NCI-H226 (cell line): ENCODE results near the gene ZFPL1.

Experiments
- DNase-seq: peaks from one replicate; pipeline ENCODE4 v3.0.0-alpha.2; 2015

ZFPL1 gene

DNA sequence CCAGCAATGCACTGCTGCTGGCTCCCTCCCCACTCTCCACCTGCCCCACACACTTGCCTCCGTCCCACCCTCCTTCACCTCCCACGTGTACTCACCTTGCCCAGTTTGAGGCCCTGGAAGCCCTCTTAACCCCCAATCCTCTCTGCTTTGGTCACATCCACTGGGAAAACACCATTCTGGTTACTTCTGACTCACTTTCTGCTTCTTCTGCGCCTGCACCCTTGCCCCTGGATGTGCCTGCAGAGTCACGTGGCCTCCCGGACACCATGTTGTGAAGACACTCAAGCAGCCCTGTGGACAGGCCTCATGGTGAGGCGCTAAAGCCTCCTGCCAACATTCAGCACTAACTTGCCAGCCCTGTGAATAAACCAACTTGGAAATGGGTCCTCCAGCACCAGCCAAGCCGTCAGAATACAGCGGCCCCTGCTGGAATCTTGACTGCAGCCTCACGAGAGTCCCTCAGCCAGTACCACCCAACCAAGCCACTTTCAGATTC lies 23.1 kb upstream of the ZFPL1 start:
- DNase-seq: no peak

DNA sequence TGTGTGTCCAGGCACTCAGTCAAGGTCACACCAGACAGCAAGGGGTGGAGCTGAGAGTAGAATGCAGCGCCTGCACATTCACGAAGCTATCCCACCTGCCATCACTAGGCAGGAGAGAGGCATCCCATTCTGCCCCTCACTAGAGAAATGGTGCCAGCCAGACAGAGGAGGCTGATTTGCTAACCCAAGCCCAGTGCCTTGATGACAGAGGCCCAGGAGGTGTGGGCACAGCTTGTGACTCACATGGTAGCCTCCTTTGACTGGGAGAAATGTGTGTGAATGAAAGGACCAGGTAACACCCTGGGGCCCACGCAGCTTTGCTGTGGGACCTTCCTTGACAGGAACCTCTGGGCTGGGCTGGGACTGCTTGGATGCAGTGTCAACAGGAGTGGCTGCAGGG lies 20.5 kb upstream of the ZFPL1 start:
- no peak for DNase-seq

DNA sequence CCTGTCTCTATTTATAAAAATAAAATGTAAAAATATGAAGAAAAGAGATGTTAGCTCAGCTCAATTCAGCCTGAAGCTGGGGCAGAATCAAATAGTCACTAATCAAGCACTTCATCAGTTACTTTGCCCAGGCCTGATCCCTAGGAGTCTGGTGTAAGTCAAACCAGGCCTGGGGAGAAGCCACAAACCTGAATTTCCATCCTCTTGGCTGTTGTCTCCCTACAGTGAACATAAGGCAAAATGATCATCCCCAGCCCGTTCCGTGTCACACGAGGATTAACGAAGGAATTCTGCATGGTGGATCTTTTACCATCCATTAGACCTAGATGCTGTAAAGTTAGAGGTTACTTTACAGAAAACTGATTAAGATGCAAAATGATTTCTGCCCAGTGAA lies 19.2 kb upstream of the ZFPL1 start:
- DNase-seq: no peak

DNA sequence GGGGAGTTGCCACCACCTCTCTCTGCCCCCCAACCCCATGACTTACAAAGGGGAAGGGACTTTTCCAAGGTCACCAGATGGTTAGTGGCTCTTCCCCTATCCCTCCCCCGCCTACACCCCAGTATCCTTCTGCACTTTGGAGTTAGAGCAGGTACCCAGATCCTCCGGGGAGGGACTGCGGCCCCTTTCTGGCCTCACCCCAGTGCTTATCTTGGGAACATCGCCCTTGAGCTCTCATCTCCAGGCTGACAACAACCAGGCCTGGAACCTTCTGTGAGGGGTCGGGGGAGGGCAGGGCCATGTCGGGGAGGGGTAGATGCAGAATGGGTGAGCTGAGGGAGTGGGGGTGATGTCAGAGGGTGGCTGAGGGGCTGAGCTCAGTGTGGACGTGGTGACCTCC lies 18.2 kb upstream of the ZFPL1 start:
- DNase-seq: no peak

DNA sequence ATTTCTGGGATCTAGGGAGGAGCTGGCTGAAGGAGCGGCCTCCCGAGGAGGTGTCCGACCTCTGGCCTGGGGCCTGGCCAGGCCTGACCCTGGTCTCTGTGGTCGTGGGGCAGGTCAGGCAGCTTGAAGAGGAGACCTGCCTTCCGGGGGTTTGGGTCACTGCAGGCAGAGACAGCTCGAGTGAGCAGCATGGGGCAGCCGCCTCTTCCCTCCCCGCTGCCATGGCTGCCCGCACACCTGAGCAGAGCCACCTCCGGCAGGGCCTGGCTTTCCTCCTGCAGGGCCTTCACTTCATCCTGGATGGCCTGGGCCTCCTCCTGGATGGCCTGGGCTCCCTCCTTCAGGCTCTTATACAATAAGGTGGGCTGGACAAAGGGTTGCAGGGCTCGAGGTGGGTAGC lies 17.7 kb upstream of the ZFPL1 start:
- DNase-seq: no peak

DNA sequence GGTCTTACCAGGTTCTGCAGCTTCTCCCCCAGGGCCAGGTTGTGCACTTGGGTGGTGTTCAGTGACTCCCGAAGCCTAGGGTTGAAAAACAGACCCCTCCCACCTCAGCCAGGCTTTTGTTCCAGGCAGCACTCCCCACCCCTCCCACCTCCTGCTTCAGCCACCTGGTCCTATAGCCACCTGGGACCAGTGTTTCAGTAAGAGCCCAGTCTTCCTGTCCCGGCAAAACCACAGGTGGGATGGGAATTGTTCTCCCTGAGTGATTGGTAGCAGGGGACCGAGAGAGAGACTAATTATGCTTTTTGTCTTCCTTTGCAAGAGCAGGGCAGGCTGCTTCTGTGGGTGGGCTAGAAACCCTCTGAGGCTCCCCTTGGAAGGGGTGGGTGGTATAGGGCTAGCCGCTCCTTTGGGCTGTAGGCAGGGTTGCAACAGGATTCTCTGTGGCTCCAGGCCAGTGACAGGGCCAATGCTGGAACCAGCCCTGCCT lies 17.2 kb upstream of the ZFPL1 start:
- DNase-seq: no peak

DNA sequence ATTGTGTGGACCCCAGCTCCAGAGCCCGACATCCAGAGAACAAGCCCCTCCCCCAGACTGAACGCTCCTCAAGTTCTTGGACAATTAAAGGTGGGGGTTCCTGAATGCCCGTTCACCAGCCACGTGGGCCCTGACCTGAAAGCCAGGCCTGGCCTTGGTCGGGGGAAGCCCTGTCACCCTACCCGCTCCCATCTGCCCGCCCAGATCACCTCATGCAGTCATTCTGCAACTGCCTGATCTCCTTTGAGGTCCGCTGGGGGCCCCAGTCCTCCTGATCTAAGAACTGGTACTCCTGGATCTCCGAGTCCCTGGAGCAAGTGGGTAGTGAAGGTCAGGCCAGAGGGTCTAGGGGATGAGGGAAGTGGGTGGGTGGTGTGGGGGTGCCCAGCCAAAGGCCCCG lies 16.6 kb upstream of the ZFPL1 start:
- DNase-seq: no peak

DNA sequence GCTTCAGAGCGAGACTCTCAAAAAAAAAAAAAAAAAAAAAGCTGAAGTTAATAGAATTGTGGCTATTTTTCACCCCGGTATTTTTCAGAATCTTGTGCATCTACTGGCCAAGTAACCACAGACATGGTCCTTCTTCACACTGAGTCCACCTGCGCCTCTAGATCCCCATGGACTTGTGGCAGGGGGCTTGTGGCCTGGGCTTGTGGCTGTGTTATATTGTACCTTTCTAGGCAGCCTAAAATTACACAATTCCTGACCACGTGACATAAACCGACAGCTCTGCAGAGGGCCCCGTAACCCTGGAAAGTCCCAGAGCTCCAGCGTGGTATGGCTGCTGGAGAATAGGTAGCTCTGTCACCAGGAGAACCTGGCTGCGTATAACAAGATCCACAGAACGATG lies 14.8 kb upstream of the ZFPL1 start:
- DNase-seq: no peak

DNA sequence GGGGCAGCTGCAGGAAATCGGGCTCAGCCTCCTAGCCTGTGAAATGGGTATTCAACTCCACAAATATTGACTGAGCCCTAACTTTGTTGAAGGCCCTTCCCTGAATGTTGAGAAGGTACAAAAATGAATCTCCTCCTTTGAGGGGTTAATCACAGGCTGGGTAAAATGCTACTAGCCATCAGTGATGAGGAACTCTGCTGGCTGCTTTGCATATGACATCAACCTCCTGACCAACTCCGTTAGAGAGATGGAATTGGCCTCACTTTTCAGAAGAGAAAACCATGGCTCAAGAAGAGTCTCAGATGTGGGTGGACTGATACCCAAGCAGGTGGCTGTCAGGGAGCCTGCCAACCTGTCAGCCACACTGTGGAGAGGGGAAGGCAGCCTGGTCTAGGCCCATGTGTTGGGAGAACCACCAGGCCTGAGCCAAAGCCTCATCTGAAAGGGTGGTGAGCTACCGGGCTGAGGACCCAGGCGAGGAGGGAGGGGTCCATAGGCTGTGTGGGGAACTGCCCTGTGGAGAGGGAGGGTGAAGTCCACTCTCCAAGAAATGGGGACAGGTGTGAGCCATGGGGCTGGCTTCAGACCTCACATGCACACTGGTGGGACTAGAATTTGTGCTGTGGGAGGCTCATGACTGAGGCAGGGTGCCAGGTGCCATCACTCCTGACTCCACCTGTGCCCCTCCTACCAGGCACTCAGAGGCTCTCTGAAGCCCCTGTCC lies 12.0 kb upstream of the ZFPL1 start:
- DNase-seq: no peak

DNA sequence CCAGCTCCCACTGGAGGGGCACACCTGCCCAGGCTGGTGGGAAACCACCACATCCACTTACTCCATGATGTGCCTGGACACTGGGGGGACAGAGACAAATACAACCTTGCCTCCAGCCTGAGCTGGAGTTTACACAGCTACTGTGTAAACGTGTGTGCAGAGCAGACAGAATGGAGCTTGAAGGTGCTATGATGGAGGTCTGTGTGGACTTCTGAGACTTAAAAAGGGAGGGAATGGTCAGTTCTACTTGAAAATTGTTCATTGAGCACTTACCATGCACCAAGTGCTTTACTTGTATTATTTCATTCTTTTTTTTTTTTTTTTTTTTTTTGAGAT lies 11.4 kb upstream of the ZFPL1 start:
- DNase-seq: no peak

DNA sequence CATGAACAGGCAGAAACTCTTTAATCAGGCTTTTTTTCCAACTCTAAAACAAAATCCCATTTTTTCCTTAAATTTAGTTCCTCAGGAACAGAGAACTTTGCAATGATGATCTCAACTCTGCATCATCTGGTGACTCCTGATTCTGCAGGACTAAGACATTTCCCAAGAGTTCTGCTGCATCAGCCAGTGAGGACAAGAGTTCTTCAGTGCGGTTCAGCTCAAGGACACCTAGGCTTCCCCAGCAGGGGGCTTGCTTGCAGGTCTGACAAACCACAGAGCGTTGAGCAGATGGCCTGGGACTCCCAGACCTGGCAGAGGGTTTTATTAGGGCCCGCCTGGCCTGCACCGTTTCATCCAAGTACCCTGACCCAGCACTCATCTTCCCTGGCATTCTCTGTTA lies 6.6 kb upstream of the ZFPL1 start:
- DNase-seq: no peak

DNA sequence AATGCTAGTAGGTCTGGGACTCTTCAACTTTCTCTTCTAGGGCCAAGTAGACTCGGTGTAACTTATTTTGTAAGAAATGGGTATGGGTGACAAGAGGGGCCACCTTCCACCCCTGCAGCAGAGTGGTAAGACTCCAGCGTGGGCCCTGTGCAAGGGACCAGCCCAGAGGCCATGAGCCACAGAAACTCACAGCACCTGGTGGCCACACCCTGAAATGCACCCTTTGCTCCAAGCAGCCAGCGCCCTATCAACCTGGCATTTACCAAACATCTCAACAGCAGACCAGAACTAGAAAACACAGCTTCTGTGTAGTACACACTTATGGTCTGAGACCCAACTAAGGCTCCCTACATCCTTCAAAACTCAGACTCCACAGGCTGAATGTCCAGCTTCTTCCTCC lies 5.9 kb upstream of the ZFPL1 start:
- no peak for DNase-seq

DNA sequence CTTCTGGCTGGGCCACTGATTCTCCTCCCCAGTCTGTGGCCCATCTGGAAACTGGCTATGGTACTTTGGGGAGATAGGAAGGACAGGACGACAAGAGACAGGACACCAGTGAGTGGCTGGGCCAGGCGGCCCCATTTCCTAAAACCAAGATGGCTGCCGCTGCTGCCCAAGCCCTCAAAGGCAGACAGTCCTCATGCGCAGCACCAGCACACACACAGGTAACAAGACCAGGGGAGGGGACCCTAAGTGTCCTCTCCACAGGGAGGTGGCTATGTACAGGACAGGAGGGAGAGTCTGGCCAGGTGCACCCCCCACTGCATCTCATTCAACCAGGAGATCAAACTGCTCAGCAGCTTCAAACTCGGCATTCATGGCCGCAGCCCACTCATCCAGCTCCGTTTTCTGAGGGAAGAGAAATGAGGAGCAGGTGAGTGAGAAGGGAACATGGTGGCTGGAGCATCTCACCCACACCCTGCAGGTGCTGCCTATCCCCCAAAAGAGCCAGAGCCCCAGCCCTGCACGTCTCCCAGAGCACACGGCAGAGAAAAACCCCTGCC lies 5.2 kb upstream of the ZFPL1 start:
- no peak for DNase-seq

DNA sequence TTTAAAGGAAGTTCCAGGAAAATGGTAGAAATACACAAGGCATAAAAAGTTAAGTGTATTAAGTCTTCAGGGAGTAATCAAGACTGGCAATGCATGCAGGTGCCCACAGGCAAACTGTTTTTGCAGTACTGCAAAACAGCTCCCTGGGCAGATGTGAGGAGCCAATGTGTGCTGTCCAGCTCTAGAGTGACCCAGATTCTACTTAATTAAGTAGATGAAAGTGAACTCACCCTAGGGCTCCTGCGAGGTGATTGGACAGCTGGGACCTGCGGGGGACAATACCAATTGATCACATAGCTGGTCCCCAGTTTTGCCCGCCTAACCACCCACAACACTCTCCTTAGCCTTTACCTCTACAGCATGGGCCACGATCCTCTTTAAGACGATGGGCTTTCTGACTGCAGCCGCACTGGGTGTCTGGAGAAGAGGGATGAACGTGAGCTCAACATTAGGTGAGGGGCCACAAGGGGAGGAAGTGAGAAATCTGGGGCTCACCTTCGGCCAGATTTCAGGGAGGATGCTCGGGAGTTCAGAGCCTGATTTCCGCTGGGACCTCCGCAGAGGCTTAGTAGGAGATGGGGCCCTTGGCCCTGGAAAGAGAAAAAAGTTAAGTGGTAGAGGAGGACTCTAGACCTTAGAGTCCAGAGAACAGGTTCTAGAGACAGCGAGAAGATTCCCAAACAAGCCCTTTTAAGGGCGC lies 738 bp upstream of the ZFPL1 start:
- DNase-seq: no peak

DNA sequence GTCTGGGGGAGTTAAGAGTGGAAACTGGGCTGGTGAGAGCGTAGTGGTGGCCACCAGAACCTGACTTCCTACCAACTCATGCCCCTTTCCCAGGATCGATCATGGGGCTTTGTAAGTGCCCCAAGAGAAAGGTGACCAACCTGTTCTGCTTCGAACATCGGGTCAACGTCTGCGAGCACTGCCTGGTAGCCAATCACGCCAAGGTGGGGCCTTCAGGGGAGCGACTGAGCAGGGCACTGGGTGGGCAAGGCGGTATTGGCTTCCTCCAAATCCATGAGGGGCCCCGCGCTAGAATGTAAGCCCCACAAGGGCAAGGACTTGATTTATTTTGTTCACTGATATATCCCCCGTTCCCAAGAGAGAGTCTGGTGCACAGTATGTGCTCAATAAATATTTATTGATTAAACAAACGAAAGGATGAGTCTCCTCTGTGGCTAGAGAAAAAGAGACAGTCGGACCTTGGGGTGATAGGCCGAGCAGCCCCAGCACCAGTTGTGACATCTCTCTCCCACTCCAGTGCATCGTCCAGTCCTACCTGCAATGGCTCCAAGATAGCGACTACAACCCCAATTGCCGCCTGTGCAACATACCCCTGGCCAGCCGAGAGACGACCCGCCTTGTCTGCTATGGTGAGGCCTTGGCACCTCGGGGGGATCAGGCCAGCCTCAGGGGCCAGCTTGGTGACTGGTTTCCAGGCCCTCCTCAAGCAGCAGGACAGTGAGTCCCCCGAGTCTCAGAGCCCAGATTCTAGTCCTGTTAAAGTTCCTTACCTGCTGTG lies 765 bp downstream of the ZFPL1 start:
- no peak for DNase-seq

DNA sequence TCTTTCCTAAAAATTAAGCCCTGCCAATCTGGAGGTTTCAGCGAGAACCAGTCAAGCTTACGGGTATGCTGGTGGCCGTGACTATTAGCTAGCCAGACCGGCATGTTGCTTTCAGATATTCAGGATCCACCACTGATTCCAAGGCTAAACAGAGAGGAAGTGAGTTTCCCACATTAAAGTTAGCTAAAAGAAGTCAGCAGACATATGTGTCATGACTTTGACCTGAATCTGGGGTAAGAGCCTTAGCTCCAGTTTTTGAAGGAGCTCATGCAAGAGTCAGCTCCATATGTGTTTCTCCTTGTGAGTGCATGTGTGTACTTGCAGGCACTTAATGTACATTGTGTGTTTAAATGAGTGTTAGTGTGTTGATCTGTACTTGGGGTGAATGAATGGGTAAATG lies 1.4 kb downstream of the ZFPL1 start:
- no peak for DNase-seq

DNA sequence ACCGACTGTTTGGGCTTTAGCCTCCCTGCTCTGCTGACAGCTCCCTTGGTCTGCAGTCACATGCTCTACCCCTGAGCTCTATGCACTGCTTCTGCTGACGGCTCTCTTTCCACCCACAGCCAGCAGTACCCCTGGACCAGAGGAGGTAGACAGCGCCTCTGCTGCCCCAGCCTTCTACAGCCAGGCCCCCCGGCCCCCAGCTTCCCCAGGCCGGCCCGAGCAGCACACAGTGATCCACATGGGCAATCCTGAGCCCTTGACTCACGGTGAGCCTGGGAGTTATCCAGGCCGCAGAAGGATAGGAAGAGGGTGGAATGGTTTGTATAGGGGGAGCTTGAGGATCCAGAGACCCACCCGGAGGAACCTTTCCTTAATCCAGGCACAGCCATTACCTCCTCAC lies 2.8 kb downstream of the ZFPL1 start:
- no peak for DNase-seq

DNA sequence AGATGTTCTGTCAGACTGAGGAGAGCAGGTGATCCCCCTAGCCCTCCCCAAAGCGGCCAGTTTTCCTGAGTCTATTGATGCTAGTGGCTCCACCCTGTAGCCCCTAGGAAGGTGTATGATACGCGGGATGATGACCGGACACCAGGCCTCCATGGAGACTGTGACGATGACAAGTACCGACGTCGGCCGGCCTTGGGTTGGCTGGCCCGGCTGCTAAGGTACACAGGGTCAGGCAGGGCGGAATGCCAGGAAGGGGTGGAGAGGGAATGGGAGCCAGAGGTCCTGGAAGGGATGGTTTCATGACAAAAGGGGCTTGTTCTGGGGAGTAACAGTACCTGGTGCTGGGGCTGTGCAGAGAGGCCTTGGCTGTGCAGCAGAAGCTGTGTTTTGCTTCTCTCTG lies 3.2 kb downstream of the ZFPL1 start:
- no peak for DNase-seq

DNA sequence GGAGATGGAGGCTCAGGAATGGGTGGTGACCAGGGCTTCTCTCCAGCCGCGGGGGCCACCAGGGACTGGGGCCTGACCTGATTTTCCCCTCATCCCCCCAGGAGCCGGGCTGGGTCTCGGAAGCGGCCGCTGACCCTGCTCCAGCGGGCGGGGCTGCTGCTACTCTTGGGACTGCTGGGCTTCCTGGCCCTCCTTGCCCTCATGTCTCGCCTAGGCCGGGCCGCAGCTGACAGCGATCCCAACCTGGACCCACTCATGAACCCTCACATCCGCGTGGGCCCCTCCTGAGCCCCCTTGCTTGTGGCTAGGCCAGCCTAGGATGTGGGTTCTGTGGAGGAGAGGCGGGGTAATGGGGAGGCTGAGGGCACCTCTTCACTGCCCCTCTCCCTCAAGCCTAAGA lies 3.8 kb downstream of the ZFPL1 start:
- DNase-seq: no peak

DNA sequence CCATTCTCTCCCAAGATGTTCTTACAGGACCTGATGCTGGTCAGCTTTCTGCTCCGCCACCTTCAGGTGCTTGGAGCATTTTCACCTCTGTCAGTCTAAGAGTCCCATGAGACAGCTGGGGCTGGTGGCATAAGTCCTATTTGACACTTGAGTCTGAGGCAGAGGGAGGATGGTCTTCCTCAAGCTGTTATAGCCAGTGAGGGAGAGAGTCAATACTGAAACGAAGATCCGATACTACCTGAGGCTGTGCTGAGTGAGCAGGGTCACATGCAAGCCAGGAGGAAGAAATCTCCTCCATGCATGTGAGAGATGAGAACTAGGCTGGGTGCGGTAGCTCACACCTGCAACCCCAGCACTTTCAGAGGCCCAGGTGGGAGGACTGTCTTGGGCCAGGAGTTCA lies 5.6 kb downstream of the ZFPL1 start:
- DNase-seq: no peak

DNA sequence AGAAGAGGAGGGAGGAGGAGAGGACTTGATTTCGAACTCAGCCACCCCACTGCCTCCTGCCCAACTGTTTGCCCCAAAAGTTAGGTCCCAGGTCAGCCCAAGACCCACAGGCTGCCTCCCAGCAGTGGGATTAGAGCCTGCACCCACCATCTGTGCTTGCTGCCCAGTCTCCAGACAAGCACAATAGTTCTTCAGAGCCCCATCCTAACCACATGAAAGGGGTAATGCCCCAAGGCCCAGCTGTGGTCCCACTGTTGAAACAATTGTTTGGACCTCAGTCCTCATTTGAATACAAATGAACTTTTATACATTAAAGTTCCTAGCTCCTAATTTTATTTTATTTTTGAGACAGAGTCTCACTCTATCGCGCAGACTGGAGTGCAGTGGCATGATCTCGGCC lies 6.6 kb downstream of the ZFPL1 start:
- DNase-seq: no peak

DNA sequence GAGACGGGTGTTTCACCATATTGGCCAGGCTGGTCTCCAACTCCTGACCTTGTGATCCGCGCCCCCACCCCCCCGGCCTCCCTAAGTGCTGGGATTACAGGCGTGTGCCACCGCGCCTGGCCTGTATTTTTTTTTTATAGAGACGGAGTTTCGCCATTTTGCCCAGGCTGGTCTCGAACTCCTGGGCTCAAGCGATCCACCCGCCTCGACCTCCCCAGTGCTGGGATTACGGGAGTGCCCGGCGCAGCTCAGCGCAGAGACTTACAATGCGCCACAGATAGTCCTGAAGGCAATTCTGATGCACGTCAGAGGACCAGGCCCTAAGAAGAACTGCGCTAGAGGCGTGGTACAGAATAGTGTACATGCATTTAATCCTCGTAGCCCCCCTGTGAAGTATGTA lies 11.4 kb downstream of the ZFPL1 start:
- DNase-seq: no peak

DNA sequence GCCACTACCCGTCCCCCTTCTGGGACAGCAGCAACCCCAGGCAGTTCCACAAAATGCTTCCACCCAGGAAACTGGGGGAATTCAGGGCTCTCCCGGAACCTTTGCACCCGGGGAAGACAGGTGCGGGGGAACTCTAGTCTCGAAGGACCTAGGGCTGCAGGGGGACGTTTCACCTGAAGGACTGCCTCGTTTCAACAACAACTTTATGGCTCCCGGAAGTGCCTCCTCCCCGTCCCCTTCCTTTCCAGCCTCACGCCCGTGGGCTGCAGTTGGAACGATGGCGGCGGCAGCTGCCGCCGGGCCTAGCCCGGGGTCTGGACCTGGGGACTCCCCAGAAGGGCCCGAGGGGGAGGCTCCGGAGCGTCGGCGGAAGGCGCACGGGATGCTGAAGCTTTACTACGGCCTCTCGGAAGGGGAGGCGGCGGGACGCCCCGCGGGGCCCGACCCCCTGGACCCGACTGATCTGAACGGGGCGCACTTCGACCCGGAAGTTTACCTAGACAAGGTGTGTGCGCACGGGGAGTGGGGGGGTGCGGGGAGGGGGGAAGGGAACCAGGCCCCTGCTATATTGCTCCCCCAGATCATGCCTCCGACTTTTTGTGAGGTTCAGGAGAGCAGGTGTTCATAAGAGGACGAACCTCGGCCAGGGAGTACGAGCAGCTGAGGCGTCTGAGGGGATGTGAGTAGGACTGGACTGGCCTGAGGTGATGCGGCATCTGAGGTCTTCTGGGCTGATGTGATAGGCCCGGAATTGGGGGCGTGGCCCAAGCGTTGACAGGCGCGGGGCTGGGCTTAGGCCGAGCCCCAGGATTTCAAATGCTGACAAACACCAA lies 12.2 kb downstream of the ZFPL1 start, which contains the start of gene VPS51:
Gene VPS51, plus strand, starts transcription at position 241 of the 833 bp plus-strand sequence. Its CDS starts 37 bp downstream, at position 278.
- peak; percentile 84 for DNase-seq
